IPS-20b (cell line): ENCODE measurements around the gene GPR83.
"Not testable (repeated sequence)": the region's sequence is repeated elsewhere in the genome, so short reads cannot be mapped to it uniquely, and the experiment has no call there.

ENCODE experiments used
- H3K27ac ChIP-seq: one replicate; pipeline ENCODE4 v1.5.1; 2013; ENCODE audit warnings: low read length
- H3K27me3 ChIP-seq: 2 replicates; pipeline ENCODE4 v1.6.1; 2013; ENCODE audit warnings: mild to moderate bottlenecking, low read length, inconsistent platforms; ENCODE audit not compliant: insufficient read depth
- H3K36me3 ChIP-seq: 2 replicates; pipeline ENCODE4 v1.6.1; 2013; ENCODE audit warnings: low read depth, mild to moderate bottlenecking, inconsistent platforms, low read length, moderate library complexity; ENCODE audit not compliant: insufficient read depth
- H3K4me1 ChIP-seq: 2 replicates; pipeline ENCODE4 v1.6.1; 2013; ENCODE audit warnings: mild to moderate bottlenecking, control low read depth, inconsistent platforms, low read length, moderate library complexity; ENCODE audit not compliant: insufficient read depth
- H3K4me3 ChIP-seq: 2 replicates; pipeline ENCODE4 v1.5.1; 2013; ENCODE audit warnings: mild to moderate bottlenecking, low read length, inconsistent platforms
- H3K9ac ChIP-seq: 2 replicates; pipeline ENCODE4 v1.6.1; 2013; ENCODE audit warnings: low read depth, mild to moderate bottlenecking, inconsistent platforms, low read length, moderate library complexity
- H3K9me3 ChIP-seq: 2 replicates; pipeline ENCODE4 v1.6.1; 2013; ENCODE audit warnings: mild to moderate bottlenecking, low read depth, low read length, inconsistent platforms; ENCODE audit not compliant: insufficient read depth

Gene GPR83

DNA sequence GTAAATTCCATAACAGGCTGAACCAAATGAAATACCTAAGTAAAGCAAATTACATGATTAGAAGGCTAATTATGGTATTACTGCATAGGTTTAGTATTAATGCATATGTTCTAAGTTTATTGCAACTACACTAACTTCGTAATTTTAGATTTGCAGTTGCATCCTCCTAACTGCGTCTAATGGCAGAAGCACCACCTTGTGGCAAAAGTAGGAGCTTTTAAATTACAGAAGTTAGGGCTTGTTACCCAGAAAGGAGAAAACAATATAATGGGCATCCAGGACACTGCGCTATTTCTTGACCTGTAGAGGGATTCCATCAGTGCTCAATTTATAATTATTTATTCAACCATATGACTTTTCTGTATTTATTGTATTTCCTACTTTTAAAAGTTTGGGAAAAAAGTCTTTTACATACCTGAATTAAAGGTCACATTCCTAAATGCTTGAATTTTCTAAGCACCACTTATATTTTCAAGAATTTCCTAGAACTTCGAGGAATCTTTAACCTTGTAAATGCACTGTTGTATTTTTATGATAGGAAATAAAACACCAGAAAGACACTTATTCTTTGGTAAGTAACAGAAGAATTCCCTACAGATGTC lies 16.3 kb upstream of the GPR83 start:
- Histone ChIP-seq H3K27ac (no peak overlapping the region), H3K27me3 (no peaks in the 10 kb centered on the region), H3K4me1 (no peaks in the 10 kb centered on the region), H3K9ac (no peak overlapping the region), H3K36me3 (peaks cover 20% of the 10 kb centered on the region; the same call in 1 of the 2 replicates), H3K4me3 (no peak overlapping the region), H3K9me3 (no peaks in the 10 kb centered on the region)

DNA sequence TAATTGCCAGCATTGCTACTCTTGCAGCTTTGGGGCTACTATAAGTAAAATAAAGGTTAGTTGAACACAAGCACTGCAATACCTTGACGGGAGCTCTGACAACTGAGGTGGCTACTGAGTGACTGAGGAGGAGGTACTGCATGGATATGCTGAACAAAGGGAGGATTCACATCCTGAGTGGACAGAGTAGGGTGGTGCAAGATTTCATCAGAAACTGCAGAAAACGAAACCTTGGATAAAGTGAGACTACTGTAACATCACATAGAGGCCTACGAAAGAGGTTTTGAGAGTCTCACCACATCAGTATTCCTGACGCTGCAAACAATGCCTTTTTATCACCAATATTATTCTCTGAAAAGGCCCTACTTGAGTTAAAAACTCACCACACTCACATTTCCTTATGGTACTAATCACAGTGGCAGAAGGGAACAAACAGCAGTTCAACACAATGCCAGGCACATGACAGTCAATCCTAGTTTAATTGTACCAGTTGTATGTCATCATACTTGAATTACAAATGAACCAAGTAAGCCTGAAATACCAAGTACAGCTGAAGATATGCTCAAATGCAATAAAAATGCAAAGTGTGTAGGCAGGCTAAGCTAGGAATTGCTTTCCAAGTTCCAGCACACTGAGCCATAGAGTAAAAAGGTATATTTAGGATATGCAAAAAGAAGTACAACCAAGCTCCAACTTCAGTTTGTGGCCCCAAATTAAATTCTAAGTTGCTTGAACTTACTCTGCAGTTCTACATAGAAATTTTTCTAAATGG lies 4.0 kb upstream of the GPR83 start:
- Histone ChIP-seq H3K4me3 (no peak overlapping the region), H3K27ac (no peak overlapping the region), H3K9ac (no peak overlapping the region), H3K9me3 (no peaks in the 10 kb centered on the region), H3K27me3 (peaks cover 32% of the 10 kb centered on the region), H3K36me3 (no peaks in the 10 kb centered on the region), H3K4me1 (peaks cover 6% of the 10 kb centered on the region)

DNA sequence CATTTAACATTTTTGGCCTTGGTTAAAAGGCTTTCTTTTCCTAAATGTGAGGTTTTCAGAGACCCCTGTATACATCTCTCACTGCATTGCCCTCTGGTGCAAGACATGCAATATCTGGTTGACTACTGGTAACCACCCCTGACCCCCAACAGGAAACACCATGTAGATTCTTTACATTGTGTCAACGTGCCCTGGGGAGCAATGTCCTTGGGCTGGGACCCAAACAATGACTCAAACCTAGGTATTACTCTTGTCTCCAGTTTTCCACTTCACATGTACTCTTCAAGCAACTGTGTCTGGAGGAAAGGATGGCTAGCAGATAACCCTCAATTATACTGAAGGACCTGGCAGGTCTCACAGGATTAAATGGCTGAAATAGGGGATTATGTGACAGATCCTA lies 1.1 kb upstream of the GPR83 start:
- Histone ChIP-seq H3K27ac (no peak overlapping the region), H3K4me3 (no peak overlapping the region)

DNA sequence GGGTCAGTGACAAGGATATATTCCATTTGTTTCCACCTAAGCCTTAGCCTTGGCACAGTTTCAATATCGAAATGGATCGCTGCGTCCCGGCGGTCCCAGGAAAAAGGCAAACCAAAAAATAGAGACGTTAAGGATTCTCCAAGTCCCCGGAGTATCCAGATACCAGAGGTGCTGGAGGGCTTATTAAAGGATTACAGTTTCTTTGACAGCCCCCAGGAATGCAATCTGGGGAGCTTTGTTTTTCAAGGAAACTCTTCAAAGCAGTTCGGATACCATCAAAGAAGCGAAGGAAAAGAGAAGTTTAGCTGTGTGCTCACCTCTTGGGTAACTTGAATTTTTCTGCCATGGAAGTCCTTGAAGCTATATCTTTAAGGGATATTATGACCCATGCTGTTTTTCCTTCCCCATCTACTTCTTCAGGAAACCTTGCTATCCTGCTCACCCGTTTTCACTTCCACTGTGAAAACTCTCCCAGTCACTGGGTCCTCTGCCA lies 600 bp upstream of the GPR83 start:
- no peak overlapping the region for H3K9ac ChIP-seq

More for the DNA sequence above, 1.1 kb upstream of the GPR83 start:
- H3K9ac ChIP-seq: no peak overlapping the region
- no peaks in the 10 kb centered on the region for H3K36me3 ChIP-seq
- H3K9me3 ChIP-seq: no peaks in the 10 kb centered on the region
- H3K27me3 ChIP-seq: peaks cover 54% of the 10 kb centered on the region
- H3K4me1 ChIP-seq: peaks cover 6% of the 10 kb centered on the region

GRCh38 chr11:94400457-94400838 lies 771 bp downstream of the GPR83 start:
- Histone ChIP-seq H3K27me3 (peaks cover 54% of the 10 kb centered on the region), H3K9me3 (no peaks in the 10 kb centered on the region), H3K9ac (no peak overlapping the region), H3K4me3 (peak overlapping the region; percentile 69; the same call in 1 of the 2 replicates), H3K36me3 (no peaks in the 10 kb centered on the region), H3K27ac (no peak overlapping the region), H3K4me1 (peaks cover 6% of the 10 kb centered on the region)

More for the DNA sequence above, 600 bp upstream of the GPR83 start:
- H3K4me3 ChIP-seq: peak overlapping the region; percentile 69
- peaks cover 6% of the 10 kb centered on the region for H3K4me1 ChIP-seq
- peaks cover 54% of the 10 kb centered on the region for H3K27me3 ChIP-seq
- H3K36me3 ChIP-seq: no peaks in the 10 kb centered on the region
- no peaks in the 10 kb centered on the region for H3K9me3 ChIP-seq
- no peak overlapping the region for H3K27ac ChIP-seq

GRCh38 chr11:94400050-94400449 lies 1.2 kb downstream of the GPR83 start:
- no peaks in the 10 kb centered on the region for H3K36me3 ChIP-seq
- H3K27ac ChIP-seq: no peak overlapping the region
- peaks cover 54% of the 10 kb centered on the region for H3K27me3 ChIP-seq
- H3K9ac ChIP-seq: no peak overlapping the region
- peaks cover 6% of the 10 kb centered on the region for H3K4me1 ChIP-seq
- no peaks in the 10 kb centered on the region for H3K9me3 ChIP-seq
- H3K4me3 ChIP-seq: no peak overlapping the region

GRCh38 chr11:94398101-94398500 lies 3.1 kb downstream of the GPR83 start:
- Histone ChIP-seq H3K9me3 (no peaks in the 10 kb centered on the region), H3K9ac (no peak overlapping the region), H3K27me3 (peaks cover 49% of the 10 kb centered on the region), H3K4me1 (peaks cover 6% of the 10 kb centered on the region), H3K36me3 (no peaks in the 10 kb centered on the region), H3K4me3 (no peak overlapping the region), H3K27ac (no peak overlapping the region)

- Histone ChIP-seq H3K27me3 (peaks cover 32% of the 10 kb centered on the region), H3K4me1 (no peaks in the 10 kb centered on the region), H3K9me3 (no peaks in the 10 kb centered on the region), H3K4me3 (no peak overlapping the region), H3K9ac (no peak overlapping the region), H3K27ac (no peak overlapping the region), H3K36me3 (no peaks in the 10 kb centered on the region)
These were observed 4.9 kb downstream of the GPR83 start for GRCh38 chr11:94396282-94396681.

- H3K27ac ChIP-seq, H3K27me3 ChIP-seq, H3K4me3 ChIP-seq, H3K36me3 ChIP-seq, H3K9me3 ChIP-seq, H3K9ac ChIP-seq, H3K4me1 ChIP-seq: not testable (repeated sequence)
These were observed 9.3 kb downstream of the GPR83 start for GRCh38 chr11:94391937-94392336.

- no peaks in the 10 kb centered on the region; the same call in 1 of the 2 replicates for H3K9me3 ChIP-seq
- H3K4me3 ChIP-seq: no peak overlapping the region
- no peaks in the 10 kb centered on the region for H3K4me1 ChIP-seq
- no peaks in the 10 kb centered on the region for H3K36me3 ChIP-seq
- H3K9ac ChIP-seq: no peak overlapping the region
- H3K27me3 ChIP-seq: no peaks in the 10 kb centered on the region
- no peak overlapping the region for H3K27ac ChIP-seq
These were observed 21.6 kb downstream of the GPR83 start for GRCh38 chr11:94379613-94380012.

DNA sequence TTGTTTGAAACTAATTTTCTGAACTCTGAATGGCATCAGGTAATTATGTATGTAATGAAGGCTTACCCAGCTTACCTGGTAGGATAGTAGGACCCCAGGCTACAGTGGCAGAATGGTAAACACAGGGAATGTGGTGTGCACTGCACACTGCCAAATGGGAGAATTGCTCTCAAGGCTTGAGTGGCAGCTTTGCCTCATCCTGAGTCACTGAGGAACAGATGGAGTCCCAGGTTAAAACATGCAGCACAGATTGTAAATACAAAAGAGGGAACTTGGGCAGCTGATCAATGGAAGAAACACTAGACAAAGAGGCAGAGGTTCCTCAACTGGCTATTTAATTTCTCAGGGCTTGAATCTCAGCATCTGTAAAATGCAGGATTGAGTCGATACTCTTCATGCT lies 24.4 kb downstream of the GPR83 start:
- Histone ChIP-seq H3K27me3 (no peaks in the 10 kb centered on the region), H3K4me3 (no peak overlapping the region), H3K9ac (no peak overlapping the region), H3K27ac (no peak overlapping the region), H3K4me1 (no peaks in the 10 kb centered on the region), H3K36me3 (no peaks in the 10 kb centered on the region), H3K9me3 (no peaks in the 10 kb centered on the region)

GRCh38 chr11:94370576-94370975 lies 30.6 kb downstream of the GPR83 start:
- not testable (repeated sequence) for H3K27ac ChIP-seq, H3K4me1 ChIP-seq, H3K27me3 ChIP-seq, H3K4me3 ChIP-seq, H3K9ac ChIP-seq, H3K36me3 ChIP-seq
- H3K9me3 ChIP-seq: peaks cover 14% of the 10 kb centered on the region; the same call in 1 of the 2 replicates
